ENCODE data around the gene SCN4A.

Gene SCN4A

DNA sequence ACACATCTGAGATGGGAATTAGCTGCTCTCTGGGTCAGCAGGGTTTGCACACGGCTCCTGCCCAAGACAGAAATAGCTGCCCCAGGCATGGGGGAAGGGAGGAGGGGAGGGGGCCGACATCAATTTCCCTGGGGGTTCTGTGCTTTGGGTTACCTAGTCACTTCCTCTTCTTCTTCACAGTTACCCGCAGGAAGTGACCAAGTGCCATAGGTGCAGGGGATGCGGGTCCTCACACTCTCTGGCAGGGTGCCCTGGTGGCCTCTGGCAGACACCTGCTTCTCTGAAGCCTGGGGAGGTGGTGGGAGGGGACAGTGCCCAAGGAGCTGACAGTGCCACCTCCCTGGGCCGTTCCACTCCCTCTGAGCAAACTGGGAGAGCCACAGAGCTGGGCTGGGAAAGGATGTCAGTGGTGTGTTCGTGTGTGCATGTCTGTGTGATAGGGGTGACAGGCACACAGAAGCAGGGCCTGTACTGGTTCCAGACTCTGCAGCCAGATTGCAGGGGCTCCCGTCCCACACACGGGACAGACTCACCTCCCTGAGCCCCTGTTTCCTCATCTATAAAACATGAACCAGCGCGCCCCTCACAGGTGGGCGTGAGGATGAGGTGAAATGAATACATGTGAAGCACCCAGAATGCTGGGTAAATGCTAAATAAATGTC, 18.2 kb downstream of the SCN4A start:
- DNase-seq = peak; percentile 49

DNA sequence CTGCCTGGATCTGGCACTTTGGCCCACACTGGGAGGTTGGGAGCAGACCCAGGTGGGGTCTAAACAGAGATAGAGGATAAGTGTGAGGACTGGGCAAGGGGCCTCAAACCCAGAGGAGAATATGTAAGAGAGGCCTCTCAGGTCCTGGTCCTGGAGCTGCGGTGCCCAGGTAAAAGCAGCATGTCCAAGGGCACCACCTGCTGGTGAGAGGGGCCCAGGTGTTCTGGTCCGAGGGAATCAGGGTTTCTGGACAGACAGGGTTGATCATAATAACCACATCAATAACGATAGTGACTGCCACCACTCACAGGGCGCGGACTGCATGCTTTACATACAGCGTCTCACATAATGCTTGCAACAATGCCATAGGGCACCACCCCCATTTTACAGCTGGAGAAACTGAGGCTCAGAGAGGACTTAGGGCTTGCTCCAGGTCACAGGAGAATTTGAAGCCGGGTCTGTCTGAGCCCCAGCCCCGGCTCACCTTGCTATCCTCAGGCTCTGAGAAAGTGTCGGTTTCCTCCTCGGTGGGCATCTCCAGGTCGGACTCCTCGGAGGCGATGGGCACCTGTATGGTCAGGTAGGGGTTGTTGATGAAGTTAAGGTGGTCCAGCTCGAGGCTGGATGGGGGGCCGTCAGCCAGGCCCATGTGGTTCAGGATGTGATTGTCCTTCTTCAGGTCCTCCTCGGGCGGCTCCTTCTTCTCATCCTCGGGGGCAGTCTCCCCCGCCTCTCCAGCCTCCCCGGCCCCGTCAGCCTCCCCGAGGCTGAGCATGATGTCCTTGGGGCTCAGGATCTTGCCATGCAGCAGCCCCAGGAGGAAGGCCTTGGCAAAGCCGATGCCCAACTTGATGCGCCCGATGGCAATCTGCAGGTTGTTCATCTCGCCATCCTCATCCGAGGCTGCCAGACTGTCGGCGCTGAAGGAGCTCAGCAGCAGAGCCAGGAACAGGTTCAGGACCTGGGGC, 21.5 kb downstream of the SCN4A start:
- DNase-seq = peak; percentile 51

DNA sequence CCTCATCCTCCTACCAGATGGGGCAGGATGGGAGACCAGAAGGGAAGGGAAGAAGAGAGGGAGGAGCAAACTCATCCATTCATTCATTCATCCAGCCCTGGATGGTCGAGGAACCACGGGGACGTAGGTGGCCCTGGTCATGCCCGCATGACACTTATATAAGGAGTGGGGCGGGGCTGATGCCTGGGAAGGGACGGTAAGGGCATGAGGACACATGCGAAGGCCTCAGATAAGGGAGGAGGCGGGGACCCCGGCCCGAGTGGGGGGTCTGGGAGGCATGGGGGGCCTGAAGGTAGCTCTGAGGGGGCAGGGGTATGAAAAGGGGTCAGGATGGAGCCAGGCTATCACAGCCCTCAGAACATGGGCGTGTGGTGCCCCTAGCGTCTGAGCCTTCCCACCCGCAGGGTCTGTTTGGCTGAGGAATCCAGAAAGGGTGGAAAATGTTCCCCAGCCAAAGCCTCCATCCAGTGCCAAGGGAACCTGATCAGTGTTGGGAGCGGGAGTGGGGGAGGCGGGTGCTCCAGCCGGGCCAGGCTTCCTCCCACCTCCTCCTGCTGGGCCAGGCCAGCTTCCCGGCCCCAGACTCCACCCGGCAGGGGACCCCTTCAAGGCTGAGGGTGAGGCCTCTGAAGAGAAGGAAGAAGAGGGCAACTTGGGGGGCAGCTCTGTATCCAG, 23.0 kb downstream of the SCN4A start:
- DNase-seq = no peak

DNA sequence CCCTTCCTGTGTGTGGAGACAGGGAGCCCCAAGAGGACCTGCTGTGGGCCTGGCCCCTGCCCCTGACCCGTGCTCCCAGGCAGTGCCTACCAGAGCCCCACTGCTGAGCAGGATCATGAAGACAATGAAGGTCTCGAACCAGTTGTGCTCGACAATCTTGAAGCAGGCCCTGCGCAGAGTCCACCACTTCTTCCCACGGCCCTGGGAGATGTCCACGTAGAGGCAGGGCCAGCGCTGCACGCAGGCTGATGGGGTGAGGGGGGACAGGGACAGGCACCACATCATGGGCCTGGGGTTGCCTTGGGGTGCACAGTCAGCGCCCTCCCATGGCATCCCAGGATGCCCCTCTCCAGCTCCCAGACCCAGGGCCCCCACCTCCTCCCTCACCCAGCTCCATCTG, 24.2 kb downstream of the SCN4A start:
- no peak for DNase-seq

DNA sequence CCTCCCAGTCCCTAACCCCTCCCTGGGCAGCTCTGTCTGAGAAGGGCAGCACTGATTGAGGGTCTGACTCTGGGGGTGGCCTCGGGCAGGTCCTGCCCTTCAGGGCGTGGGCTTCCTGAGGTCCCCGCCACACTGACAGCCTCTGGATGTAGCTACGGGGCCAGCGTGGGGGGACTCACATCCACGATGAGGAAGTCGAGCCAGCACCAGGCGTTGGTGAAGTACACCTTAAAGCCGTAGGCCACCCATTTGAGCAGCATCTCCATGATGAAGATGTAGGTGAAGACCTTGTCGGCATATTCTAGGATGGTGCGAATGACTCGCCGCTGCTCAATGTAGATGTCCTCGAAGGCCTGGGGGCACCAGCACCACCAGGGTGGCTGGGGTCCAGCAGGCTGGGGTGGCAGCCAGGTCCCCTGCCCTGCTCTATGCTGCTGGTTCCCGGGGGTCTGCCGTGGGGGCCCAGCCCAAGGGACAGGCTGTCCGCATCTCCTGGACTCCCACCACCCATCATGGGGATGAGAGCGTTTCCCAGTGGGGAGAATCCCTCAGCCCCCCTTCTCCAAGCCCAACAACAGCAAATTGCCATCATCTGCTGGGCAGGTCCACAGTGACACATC, 24.9 kb downstream of the SCN4A start:
- DNase-seq = no peak

DNA sequence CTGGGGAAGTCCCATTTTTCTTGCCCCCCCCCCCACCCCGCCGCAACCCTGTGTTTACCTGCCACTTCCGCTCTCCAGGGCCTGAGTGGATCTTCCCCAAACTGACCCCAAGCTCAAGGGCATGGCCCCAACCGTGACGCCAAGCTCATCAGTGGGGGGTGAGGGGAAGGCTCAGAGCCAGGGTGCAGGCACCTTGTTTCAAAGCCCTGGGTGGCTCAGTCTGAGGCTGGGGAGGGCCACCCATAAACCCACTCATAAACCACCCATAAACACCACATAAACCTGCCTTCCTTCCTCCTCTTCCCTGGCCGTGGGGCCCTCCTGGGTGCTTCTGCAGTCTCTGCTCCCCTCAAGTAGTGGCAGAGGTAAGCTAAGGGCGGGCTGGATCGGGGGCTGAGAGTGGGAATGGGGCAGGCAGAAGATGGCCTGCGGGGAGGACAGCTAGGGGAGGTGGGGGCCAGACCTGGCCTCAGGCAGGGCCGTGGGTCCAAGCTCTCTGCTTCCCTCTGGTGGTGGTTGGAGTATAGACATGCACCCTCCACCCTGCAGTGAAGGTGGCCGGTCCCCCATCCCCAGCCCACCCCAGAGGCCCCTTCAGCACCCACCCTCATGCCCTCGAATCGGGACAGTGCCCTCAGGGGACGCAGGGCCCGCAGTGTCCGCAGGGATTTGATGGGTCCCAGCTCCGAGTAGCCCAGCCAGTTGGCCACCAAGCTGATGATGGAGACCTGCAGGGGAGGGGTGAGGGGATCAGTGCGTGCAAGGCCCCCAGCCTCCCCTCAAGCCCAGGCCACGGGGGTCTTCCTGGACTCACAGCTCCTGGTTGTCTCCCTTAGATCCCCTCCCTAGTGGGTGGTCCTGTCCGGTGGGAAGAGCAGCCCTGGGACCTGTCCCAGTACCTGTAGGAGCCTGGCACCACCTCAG, 26.0 kb downstream of the SCN4A start:
- peak; percentile 68 for DNase-seq

DNA sequence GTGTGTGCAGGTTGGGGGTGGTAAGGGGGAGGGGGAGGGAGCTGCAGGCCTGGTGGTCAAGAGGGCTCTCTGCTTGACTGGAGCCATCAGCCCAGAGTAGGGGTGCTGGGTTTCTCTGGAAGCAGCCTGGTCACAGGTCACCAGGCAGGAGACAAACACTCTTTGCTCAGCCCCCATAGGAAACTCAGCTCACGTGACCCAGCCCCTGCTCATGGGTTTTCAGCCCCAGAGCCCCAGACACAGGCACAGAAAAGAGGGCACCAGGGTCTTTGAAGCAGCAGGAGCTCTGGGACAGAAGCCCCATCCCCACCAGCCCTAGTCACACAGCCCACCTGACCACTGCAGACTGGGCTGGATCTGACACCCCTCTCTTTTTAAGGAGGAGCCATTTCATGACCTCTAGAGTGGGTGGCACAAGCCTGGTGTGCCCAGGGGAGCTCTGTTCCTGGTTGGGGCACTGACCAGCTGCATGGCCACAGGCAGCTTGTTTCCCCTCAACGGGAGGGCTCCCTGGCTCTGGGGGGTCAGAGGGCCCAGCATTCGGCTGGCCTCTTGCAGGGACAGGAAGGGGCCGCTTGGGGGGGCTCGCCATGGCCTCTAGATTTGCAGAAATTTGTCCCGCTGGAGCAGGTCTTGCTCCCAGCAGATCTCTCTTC, 26.8 kb downstream of the SCN4A start:
- no peak for DNase-seq

DNA sequence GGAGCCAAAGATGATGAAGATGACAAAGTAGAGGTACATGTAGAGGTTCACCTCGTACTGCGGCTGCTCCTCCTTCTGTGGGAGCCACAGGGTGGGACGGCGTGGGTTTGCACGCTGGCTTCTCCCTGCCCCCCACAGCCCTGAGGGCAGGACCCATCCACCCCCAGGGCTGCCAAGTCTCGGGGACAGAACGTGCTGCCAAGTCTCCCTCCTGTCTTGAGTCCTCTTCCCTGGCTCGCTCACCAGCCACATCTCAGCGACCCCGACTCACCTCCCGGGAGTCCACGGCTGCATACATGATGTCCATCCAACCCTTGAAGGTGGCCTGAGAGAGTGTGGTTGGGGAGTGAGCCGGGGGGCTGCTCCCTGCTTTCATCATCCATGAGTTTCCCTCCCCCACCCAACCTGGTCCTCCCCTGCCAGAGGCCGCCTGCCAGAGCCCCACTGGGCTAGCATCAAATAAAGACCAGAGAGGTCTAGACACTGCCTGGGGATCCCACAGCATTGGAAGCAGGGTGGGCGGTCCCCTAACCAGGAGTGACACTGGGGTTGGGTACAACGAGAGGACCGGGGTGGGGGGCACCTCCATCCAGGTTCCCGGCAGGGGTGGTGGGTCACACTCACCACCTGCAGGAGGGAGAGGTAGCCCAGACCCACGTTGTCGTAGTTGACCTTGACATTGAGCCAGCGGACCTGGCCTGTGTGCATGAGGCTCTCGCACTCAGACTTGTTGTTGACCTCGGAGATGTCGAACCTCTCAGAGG, 27.8 kb downstream of the SCN4A start:
- no peak for DNase-seq

DNA sequence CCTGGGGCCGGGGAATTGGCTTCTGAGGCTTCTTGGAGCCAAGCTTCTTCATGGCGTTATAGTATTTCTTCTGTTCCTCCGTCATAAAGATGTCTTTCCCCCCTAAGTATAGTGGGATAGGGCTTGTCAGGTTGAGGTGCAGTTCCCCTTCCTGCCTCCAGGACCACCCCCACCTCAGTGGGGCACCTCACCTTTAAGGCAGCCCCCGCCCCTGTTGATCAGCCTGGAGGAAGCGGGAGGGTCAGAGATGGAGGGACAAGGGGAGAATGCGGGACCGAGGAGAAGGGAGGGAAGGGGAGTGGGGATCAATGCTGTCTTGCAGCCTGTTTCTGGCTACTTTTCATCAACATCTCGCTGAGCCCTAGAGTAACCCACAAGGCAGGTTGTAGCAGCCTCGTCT, 29.0 kb downstream of the SCN4A start:
- DNase-seq = no peak

DNA sequence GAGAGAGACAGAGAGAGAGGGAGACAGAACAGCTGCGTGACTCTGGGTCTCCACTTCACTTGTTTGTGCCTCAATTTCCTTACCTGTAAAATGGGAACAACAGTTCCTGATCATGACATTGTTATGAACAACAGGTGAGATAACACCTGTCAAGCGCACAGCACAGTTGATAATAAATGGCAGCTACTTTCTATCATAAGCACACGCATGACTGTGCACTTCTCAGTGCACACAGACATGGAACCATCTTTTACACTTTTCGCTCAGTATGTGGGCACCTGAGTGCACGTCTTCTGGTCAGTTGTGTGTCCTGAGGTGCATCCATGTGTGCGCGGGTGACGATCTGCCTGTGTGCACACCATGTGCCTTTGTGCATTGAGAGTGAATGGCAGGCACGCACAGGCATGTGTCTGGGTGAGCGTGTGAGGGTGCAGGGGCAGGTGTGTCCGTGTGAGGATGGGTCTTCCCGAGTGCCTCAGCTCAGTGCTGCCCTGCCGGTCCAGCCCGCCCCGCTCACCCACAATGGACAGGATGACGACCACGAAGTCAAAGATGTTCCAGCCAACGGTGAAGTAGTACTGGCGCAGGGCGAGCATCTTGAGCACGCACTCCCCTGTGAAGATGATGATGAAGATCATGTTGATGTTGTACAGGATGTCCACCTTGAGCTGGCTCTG, 30.3 kb downstream of the SCN4A start:
- DNase-seq = no peak

DNA sequence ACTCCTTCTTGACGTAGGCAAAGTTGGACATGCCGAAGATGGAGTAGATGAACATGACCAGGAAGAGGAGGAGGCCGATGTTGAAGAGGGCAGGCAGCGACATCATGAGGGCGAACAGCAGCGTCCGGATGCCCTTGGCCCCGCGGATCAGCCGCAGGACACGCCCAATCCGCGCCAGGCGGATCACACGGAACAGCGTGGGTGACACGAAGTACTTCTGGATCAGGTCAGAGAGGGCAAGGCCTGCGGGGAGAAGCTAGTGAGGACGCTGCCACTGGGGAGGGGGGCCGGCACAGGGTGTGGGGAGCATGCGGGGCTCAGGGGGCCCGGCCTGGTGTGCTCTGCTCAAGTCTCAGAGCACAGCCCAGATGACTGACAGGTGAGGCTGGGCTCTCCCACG, 31.0 kb downstream of the SCN4A start:
- DNase-seq = no peak

DNA sequence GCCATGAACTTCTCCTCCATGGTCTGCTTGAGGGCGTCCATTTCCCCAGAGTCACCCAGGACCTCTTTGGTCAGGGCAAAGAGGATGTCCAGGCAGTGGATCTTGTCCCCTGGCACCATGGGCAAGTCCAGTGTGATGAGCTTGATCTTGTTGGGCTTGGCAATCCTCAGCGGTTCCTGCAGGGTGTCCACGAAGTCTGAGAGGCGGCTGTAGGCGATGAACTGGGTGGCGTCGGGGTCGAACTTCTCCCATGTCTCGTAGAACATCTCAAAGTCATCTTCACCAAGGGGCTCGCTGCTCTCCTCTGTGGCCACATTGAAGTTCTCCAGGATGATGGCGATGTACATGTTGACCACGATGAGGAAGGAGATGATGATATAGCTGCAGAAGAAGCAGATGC, 31.6 kb downstream of the SCN4A start:
- DNase-seq = no peak

DNA sequence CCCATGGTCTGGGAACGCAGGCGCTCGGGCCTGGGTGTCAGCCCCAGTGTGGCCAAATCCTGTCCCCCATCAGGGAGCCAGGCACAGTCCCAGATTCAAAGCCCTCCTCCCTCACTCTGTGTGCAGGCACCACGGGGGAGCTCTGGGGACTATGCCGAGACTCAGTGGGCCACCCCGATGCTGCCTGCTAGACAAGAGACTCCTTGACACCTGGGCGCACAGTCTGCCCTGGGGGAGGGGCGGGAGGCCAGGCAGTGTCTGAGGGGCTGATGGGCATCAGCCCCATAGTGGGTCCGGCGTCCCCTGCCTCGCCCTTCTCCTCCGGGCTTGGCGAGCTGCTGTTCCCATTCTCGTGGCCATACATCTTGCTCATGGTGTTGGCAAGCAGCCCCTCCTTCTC, 32.1 kb downstream of the SCN4A start:
- DNase-seq = no peak

DNA sequence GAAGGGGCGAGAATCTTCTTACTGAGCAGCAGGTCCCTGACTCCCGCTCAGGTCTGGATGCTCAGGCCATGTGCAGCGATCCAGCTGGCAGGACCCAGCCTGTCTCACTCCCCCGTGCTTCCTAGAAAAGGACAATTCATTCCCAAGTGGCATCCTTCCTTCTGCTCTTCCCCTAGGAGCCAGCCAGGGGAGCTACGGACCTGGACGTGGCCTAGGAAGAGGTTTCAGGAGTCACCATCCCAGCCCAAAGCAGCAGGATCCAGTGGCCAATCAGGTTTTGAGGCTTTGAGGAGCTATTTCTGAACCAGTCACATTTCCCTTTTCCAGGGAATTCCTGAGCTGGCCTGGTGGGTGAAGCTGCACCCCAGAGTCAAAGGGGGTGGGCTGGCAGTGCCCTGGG, 32.8 kb downstream of the SCN4A start:
- DNase-seq = no peak

DNA sequence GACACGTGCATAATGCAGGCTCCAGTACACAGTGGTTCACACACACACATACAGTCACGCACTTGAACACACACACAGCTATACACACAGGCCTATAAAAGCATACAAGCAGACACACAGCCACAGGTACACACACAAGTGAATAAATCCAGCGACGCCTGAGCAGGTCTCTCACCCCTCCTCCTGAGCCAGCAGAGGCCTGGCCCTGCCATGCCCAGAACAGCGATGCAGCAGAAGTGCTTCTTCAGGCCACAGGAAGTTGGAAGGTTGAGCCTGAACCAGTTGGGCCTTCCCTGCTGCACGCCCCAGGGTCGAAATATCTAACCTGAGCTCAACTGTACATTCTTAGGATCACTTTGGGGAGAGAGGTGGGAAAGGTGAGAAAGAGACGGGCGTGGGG, 33.3 kb downstream of the SCN4A start:
- no peak for DNase-seq

DNA sequence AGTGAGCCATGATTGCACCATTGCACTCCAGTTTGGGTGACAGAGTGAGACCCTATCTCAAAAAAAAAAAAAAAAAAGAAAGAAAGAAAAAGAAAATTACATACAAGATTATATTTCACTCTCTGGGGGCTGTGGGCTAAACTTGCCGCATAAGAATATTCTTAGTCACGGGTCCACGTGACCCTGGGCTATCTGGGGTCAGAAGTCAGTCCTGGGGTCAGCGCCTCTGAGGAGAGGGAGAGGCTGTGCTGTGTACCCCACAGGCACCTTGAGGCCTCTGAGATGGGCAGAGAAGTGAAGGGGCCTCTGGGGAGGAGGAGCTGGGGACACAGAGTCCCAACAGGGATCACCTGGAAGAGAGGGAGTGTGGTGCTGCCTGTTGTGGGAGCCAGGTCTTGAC, 34.8 kb downstream of the SCN4A start:
- no peak for DNase-seq

DNA sequence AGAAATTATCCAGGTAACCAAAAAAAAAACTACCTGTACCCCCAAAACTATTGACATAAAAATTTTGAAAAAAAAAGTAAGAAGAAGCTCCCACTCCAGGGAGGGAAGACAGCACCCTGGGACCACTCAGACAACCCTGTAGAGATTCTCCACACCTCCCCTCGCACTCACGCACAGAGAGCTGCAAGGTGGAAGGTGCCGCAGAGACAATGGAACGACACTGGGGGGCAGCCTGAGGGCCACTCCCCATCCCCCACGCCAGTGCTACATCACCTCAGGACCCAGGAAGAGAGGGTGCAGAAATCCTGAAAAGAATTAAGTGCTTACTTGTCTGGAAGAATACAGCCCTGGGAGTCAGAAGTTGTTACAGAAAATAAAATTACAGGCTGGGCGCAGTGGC, 35.4 kb downstream of the SCN4A start:
- DNase-seq = no peak

DNA sequence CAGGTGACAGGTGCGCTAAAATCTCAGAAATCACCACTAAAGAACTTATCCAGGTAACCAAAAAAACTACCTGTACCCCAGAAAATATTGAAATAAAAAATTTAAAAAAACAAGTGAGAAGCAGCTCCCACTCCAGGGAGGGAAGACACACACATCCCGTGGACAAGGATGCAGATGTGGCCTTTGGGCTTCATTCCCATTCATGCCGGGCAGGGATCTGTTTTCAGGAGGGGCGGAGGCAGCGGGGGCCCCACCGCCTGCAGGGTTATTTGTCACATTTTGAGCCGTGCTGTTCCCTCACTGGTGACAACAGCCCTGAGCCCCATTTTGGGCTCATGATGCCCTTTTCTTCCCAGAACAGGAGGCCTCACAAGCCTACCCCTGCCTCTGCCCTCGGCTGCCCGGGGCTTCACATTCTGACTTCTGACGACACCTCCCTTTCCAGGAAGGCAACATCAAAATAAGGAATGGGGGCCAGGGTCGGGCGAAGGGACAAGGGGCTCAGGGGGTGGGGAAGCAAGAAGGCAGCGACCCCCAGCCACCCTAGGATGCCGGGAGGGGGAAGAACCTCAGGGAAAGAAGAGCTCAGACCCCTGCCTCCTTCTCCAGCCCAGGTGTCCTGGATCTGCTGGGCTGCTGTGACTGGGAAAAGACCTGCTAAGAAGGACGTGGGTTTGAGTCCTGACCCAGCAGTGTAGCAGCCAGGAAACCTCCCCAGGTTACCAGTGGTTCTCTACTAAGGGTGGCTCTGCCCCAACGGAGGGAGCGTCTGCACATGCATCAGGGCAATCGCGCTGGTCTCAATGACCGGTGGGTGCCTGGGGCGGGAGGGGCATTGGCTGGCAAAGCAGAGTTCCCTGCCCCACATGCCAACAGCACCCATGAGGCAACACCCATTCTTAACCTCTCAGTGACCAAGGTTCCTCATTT, 38.3 kb downstream of the SCN4A start:
- no peak for DNase-seq

DNA sequence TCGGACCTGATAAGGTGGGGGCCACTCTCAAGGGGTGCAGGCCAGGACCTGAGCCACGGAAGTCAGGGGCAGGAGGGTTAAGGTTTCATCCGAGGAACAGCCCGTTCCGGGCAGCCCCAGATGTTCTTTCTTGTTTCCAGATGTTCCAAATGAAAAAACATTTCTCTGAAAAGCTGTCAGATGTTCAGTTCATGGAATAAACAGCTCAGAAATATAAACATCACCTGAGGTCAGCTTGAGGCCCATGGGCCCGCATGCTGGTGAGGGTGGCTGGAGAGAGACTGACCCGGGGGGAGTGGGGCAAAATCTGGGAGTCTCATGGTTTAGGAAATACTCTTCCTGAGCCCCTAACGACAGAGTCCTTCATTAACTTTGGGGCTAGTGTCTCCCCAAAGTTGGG, 39.1 kb downstream of the SCN4A start:
- no peak for DNase-seq
